HL-60 (cell line): Measurements from ENCODE around the gene TPM4.
A peak's percentile ranks its signal among the peaks of the same experiment; 100 is the strongest.

ENCODE experiments used
- DNase-seq, 2 experiments: peaks; one replicate each; pipeline ENCODE4 v3.0.0-alpha.2; 2010 to 2020; ENCODE audit warnings: low read depth in 1 of 2, low spot score in 1 of 2
- H3K27ac ChIP-seq: fragments of 250-450 bp; sonication (Bioruptor Pico); replicated peaks from 2 replicates; pipeline ENCODE4 v1.5.1; 2020; ENCODE audit warnings: mild to moderate bottlenecking, moderate library complexity
- H3K27me3 ChIP-seq: fragments of 250-450 bp; sonication (Bioruptor Pico); 2 replicates; pipeline ENCODE4 v1.5.1; 2021; ENCODE audit warnings: mild to moderate bottlenecking, moderate library complexity; ENCODE audit not compliant: insufficient read depth, poor library complexity, severe bottlenecking
- H3K4me3 ChIP-seq: replicated peaks from 2 replicates; pipeline ENCODE4 v1.5.1; 2011; ENCODE audit warnings: mild to moderate bottlenecking, control low read depth, low read length; ENCODE audit not compliant: insufficient read depth
- POLR2AphosphoS5 ChIP-seq: IDR thresholded peaks from 2 replicates; pipeline ENCODE4 v1.6.1; 2012; ENCODE audit warnings: low read depth
- SPI1 ChIP-seq: IDR thresholded peaks from 2 replicates; pipeline ENCODE4 v1.6.1; 2012; ENCODE audit warnings: low read depth, mild to moderate bottlenecking, borderline replicate concordance
- TF ChIP-seq, protein P1 (sequence below): IDR thresholded peaks from one replicate; pipeline ENCODE4 v1.5.1; 2011; ENCODE audit warnings: low read length, control low read depth, inconsistent platforms; ENCODE audit not compliant: insufficient read depth
- TF ChIP-seq, protein P2 (sequence below): IDR thresholded peaks from 2 replicates; pipeline ENCODE4 v1.6.1; 2012; ENCODE audit warnings: low read depth; ENCODE audit not compliant: insufficient replicate concordance

TPM4 gene

GRCh38 chr19:16066611-16067104 lies 9.6 kb upstream of the TPM4 start:
- no peak overlapping the region for H3K4me3 ChIP-seq

DNA sequence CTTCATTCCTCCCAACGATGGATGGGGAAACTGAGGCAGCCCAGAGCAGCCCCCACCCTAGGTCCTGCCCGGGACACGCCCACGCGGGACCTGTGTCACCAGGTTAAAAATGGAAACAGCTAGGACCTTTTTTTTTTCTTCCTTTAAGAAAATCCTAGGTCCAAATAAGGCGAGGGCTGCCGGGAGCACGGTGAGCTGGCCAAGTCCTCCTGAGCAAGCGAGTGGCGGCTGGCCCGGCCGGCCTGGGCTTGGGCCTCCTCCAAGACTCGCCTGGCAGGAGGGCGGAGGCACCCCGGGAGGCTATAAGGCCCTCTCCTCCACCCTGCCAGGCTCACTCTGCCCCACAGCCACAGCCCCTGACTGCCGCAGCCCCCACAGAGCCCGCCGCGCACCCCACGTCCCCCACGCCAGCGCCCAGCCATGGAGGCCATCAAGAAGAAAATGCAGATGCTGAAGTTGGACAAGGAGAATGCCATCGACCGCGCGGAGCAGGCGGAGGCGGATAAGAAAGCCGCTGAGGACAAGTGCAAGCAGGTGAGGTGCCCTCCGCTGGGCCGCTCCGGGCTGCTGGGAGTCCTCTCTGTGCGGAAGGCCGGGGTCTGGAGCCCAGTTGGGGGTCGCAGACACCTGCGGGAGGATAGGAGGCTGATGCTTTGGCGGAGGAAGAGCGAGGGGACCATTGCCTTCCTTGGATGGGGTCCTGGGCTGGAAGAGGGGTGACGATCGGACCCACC lies 8.9 kb upstream of the TPM4 start:
- Histone ChIP-seq H3K4me3 (no peak overlapping the region), H3K27me3 (no peaks in the 10 kb centered on the region), H3K27ac (no peak overlapping the region)
- DNase-seq, result no peak
- TF ChIP-seq, protein P1, sequence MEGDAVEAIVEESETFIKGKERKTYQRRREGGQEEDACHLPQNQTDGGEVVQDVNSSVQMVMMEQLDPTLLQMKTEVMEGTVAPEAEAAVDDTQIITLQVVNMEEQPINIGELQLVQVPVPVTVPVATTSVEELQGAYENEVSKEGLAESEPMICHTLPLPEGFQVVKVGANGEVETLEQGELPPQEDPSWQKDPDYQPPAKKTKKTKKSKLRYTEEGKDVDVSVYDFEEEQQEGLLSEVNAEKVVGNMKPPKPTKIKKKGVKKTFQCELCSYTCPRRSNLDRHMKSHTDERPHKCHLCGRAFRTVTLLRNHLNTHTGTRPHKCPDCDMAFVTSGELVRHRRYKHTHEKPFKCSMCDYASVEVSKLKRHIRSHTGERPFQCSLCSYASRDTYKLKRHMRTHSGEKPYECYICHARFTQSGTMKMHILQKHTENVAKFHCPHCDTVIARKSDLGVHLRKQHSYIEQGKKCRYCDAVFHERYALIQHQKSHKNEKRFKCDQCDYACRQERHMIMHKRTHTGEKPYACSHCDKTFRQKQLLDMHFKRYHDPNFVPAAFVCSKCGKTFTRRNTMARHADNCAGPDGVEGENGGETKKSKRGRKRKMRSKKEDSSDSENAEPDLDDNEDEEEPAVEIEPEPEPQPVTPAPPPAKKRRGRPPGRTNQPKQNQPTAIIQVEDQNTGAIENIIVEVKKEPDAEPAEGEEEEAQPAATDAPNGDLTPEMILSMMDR, result no peak

More at GRCh38 chr19:16066611-16067104, 9.6 kb upstream of the TPM4 start:
- H3K27me3 ChIP-seq, result no peaks in the 10 kb centered on the region
- DNase-seq, result peak in 1 of 2 experiments; percentile 82
- TF ChIP-seq, protein P2, sequence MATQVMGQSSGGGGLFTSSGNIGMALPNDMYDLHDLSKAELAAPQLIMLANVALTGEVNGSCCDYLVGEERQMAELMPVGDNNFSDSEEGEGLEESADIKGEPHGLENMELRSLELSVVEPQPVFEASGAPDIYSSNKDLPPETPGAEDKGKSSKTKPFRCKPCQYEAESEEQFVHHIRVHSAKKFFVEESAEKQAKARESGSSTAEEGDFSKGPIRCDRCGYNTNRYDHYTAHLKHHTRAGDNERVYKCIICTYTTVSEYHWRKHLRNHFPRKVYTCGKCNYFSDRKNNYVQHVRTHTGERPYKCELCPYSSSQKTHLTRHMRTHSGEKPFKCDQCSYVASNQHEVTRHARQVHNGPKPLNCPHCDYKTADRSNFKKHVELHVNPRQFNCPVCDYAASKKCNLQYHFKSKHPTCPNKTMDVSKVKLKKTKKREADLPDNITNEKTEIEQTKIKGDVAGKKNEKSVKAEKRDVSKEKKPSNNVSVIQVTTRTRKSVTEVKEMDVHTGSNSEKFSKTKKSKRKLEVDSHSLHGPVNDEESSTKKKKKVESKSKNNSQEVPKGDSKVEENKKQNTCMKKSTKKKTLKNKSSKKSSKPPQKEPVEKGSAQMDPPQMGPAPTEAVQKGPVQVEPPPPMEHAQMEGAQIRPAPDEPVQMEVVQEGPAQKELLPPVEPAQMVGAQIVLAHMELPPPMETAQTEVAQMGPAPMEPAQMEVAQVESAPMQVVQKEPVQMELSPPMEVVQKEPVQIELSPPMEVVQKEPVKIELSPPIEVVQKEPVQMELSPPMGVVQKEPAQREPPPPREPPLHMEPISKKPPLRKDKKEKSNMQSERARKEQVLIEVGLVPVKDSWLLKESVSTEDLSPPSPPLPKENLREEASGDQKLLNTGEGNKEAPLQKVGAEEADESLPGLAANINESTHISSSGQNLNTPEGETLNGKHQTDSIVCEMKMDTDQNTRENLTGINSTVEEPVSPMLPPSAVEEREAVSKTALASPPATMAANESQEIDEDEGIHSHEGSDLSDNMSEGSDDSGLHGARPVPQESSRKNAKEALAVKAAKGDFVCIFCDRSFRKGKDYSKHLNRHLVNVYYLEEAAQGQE, result no peak
- TF ChIP-seq, protein P1, result peak; percentile 15
- TF ChIP-seq SPI1, result no peak
- no peak overlapping the region for H3K27ac ChIP-seq

GRCh38 chr19:16068696-16069259 lies 7.5 kb upstream of the TPM4 start:
- no peak for DNase-seq
- Histone ChIP-seq H3K27me3 (no peaks in the 10 kb centered on the region), H3K27ac (no peak overlapping the region), H3K4me3 (no peak overlapping the region)
- no peak for TF ChIP-seq POLR2AphosphoS5
- TF ChIP-seq, protein P2, result no peak
- TF ChIP-seq, protein P1, result no peak
